Tibial nerve (tissue), 4 donors: ENCODE results near the gene OR10H5. TPM values are rescaled to one million over a fixed set of nuclear protein-coding genes. Genes with fewer than 3 reads are reported as not detected.
"Not testable (repeated sequence)": the region's sequence is repeated elsewhere in the genome, so short reads cannot be mapped to it uniquely, and the experiment has no call there.

Experiments
- DNase-seq, 2 donors: peaks; one replicate each; pipeline ENCODE4 v3.0.0-alpha.2; 2019; ENCODE audit warnings: low spot score in 2 of 2
- H3K27ac ChIP-seq, 4 donors: fragments of 200-600 bp; sonication (generic) in 3 of 4; one replicate each; pipeline ENCODE4 v1.5.1; 2017 to 2019; ENCODE audit warnings: mild to moderate bottlenecking in 1 of 4
- H3K27me3 ChIP-seq, 2 donors: fragments of 200-600 bp; sonication (generic) in 1 of 2; one replicate each; pipeline versions ENCODE4 v1.5.1 to v1.6.0; 2017 to 2019
- H3K36me3 ChIP-seq, 3 donors: fragments of 200-600 bp; sonication (generic); one replicate each; pipeline ENCODE4 v1.5.1; 2018 to 2019
- H3K4me1 ChIP-seq, 4 donors: fragments of 200-600 bp; sonication (generic) in 3 of 4; one replicate each; pipeline ENCODE4 v1.5.1; 2017 to 2019
- H3K4me3 ChIP-seq, 4 donors: fragments of 200-600 bp; sonication (generic) in 3 of 4; one replicate each; pipeline ENCODE4 v1.5.1; 2017 to 2019; ENCODE audit warnings: mild to moderate bottlenecking in 1 of 4, moderate library complexity in 1 of 4
- H3K9me3 ChIP-seq, 4 donors: fragments of 200-600 bp; sonication (generic) in 3 of 4; one replicate each; pipeline ENCODE4 v1.5.1; 2017 to 2019
- EP300 ChIP-seq, 2 donors: sonication (generic); formaldehyde crosslinking; IDR thresholded peaks; one replicate each; pipeline ENCODE4 v1.6.1; 2017; ENCODE audit warnings: antibody characterized with exemption in 2 of 2, mild to moderate bottlenecking in 1 of 2
- POLR2A ChIP-seq, 2 donors: fragments of 450-650 bp; IDR thresholded peaks; one replicate each; pipeline ENCODE4 v1.6.1; 2017; ENCODE audit warnings: antibody characterized with exemption in 2 of 2, mild to moderate bottlenecking in 2 of 2, moderate library complexity in 2 of 2
- WGBS, 2 donors: methylation state at CpG; one replicate each; pipeline ENCODE4 v1.1.5; 2018; 5-methylcytosine and 5-hydroxymethylcytosine counted together
- total RNA-seq, 4 donors: library from RNA; depleted of rRNA; stranded (reverse); fragments of >200 nt; gene quantifications; one replicate each; pipeline ENCODE4 v1.1.0, GENCODE V29; 2016
- TF ChIP-seq, protein P1 (sequence below), 5 experiments: fragments of 200-600 bp in 3 of 5; fragments of 450-650 bp in 2 of 5; sonication (generic) in 3 of 5; IDR thresholded peaks; one replicate each; pipeline ENCODE4 v1.5.1; 2016 to 2019; ENCODE audit warnings: antibody characterized with exemption in 5 of 5, mild to moderate bottlenecking in 3 of 5, moderate library complexity in 2 of 5

Gene OR10H5
- total RNA-seq, 4 donors from 2014 or later, result not detected

DNA sequence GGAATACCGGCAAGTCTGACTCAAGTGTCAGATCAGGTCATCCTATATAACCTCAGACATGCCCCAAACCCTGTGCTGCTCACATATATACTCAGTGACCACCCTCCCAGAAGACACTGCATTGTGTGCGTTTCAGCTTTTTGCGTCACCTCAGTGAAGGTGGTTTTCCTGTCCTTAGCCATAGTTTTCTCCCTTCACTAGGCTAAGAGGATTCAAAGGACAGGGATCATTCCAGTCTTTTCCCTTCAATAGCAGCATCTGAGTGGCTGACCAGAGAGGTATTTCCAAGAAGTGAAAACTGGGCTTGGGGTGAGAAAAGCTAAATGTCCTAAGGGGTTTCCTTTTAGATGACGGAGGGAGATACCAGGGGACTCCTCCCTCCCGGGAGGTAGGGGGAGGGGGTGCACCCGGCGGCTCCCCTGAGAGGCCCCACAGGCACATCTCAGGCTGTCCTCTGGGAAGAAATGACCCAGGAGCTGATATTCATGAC, 40.7 kb downstream of the OR10H5 start:
- H3K27ac ChIP-seq, result no peak overlapping the region
- no peaks in the 10 kb centered on the region for H3K4me1 ChIP-seq
- DNase-seq, result no peak
- WGBS, 2 donors, result 70 to 72% methylated on average over 7 of the region's 7 CpGs
- TF ChIP-seq EP300 (IDR thresholded peaks at IDR 0.05) (no peak), POLR2A (IDR thresholded peaks at IDR 0.05) (no peak)
- TF ChIP-seq, protein P1, sequence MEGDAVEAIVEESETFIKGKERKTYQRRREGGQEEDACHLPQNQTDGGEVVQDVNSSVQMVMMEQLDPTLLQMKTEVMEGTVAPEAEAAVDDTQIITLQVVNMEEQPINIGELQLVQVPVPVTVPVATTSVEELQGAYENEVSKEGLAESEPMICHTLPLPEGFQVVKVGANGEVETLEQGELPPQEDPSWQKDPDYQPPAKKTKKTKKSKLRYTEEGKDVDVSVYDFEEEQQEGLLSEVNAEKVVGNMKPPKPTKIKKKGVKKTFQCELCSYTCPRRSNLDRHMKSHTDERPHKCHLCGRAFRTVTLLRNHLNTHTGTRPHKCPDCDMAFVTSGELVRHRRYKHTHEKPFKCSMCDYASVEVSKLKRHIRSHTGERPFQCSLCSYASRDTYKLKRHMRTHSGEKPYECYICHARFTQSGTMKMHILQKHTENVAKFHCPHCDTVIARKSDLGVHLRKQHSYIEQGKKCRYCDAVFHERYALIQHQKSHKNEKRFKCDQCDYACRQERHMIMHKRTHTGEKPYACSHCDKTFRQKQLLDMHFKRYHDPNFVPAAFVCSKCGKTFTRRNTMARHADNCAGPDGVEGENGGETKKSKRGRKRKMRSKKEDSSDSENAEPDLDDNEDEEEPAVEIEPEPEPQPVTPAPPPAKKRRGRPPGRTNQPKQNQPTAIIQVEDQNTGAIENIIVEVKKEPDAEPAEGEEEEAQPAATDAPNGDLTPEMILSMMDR (IDR thresholded peaks at IDR 0.05), result no peak
- no peak overlapping the region for H3K4me3 ChIP-seq
- peaks cover 0 to 11% of the 10 kb centered on the region in 2 donors for H3K27me3 ChIP-seq
- H3K9me3 ChIP-seq, result no peaks in the 10 kb centered on the region
- no peaks in the 10 kb centered on the region for H3K36me3 ChIP-seq

DNA sequence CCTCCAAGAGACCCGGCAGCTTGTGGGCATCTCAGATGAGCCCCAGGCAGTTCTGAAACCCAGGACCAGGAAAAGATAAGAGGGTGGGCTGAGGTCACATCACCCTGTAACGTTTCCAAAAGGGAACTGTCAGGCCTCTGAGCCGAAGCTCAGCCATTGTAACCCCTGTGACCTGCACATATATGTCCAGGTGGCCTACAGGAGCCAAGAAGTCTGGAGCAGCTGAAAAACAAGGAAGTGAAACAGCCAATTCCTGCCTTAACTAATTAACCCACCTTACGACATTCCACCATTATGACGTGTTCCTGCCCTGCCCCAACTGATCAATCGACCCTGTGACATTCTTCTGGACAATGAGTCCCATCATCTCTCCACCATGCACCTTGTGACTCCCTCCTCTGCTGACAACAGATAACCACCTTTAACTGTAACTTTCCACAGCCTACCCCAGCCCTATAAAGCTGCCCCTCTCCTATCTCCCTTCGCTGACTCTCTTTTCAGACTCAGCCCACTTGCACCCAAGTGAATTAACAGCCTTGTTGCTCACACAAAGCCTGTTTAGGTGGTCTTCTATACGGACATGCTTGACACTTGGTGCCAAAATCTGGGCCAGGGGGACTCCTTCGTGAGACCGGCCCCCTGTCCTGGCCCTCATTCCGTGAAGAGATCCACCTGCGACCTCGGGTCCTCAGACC, 41.3 kb downstream of the OR10H5 start:
- H3K9me3 ChIP-seq, H3K4me1 ChIP-seq, H3K27ac ChIP-seq, H3K4me3 ChIP-seq, DNase-seq, H3K36me3 ChIP-seq: not testable (repeated sequence)
- WGBS, 2 donors, result 54 to 66% methylated on average over 13 of the region's 13 CpGs
- H3K27me3 ChIP-seq, result peaks cover 0 to 11% of the 10 kb centered on the region in 2 donors

GRCh38 chr19:15829306-15829698, 41.8 kb downstream of the OR10H5 start:
- TF ChIP-seq EP300 (IDR thresholded peaks at IDR 0.05) (no peak), POLR2A (IDR thresholded peaks at IDR 0.05) (no peak)
- TF ChIP-seq, protein P1 (IDR thresholded peaks at IDR 0.05), result no peak
- Histone ChIP-seq H3K4me3 (no peak overlapping the region), H3K4me1 (no peaks in the 10 kb centered on the region), H3K36me3 (no peaks in the 10 kb centered on the region), H3K27me3 (peaks cover 0 to 11% of the 10 kb centered on the region in 2 donors), H3K27ac (no peak overlapping the region), H3K9me3 (no peaks in the 10 kb centered on the region)
- DNase-seq, result no peak
- WGBS, 2 donors, result 91% methylated on average over 10 of the region's 10 CpGs

- no peak for DNase-seq
- Histone ChIP-seq H3K9me3 (no peaks in the 10 kb centered on the region), H3K27me3 (peaks cover 0 to 11% of the 10 kb centered on the region in 2 donors), H3K36me3 (no peaks in the 10 kb centered on the region), H3K4me3 (no peak overlapping the region), H3K27ac (no peak overlapping the region), H3K4me1 (no peaks in the 10 kb centered on the region)
- 80 to 91% methylated on average over 8 of the region's 8 CpGs for WGBS, 2 donors
- TF ChIP-seq EP300 (IDR thresholded peaks at IDR 0.05) (no peak), POLR2A (IDR thresholded peaks at IDR 0.05) (no peak)
- TF ChIP-seq, protein P1 (IDR thresholded peaks at IDR 0.05), result no peak
Observed at GRCh38 chr19:15829786-15830185, 42.3 kb downstream of the OR10H5 start.

DNA sequence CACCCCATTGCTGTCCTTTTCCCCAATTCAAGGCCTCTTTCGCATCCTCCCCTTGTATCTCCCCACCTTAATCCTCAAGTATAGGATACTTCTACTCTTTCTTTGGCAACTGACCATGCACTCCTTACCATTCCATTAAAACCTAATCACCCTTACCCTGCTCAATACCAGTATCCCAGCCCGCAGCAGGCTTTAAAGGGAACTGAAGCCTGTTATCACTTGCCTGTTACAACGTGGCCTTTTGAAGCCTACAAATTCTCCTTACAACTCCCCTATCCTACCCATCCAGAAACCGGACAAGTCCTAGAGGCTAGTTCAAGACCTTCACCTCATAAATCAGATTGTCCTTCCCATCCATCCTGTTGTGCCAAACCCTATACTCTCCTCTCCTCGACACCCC, 44.2 kb downstream of the OR10H5 start:
- no peaks in the 10 kb centered on the region for H3K9me3 ChIP-seq
- H3K4me1 ChIP-seq, result peaks cover 0 to 8% (median 3%) of the 10 kb centered on the region in 4 donors
- TF ChIP-seq, protein P1 (IDR thresholded peaks at IDR 0.05), result no peak
- no peak for TF ChIP-seq POLR2A (IDR thresholded peaks at IDR 0.05)
- TF ChIP-seq EP300 (IDR thresholded peaks at IDR 0.05), result no peak
- no peaks in the 10 kb centered on the region for H3K36me3 ChIP-seq
- DNase-seq, result no peak
- H3K27ac ChIP-seq, result no peak overlapping the region
- H3K4me3 ChIP-seq, result no peak overlapping the region
- WGBS, 2 donors, result 83 to 85% methylated on average over 5 of the region's 5 CpGs
- H3K27me3 ChIP-seq, result peaks cover 0 to 11% of the 10 kb centered on the region in 2 donors

DNA sequence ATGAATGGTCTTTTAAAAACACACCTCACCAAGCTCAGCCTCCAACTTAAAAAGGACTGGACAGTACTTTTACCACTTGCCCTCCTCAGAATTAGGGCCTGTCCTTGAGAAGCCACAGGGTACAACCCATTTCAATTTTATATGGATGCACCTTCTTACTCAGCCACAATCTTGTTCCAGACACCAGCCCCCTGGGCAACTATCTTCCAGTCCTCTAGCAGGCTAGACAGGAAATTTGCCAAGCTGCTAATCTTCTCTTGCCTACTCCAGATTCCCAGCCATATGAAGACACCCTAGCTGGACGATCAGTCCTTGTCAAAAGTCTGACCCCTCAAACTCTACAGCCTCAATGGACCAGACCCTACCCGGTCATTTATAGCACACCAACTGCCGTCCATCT, 46.8 kb downstream of the OR10H5 start:
- 97 to 100% methylated on average over 3 of the region's 3 CpGs for WGBS, 2 donors
- not testable (repeated sequence) for H3K27me3 ChIP-seq, H3K4me3 ChIP-seq, H3K36me3 ChIP-seq, DNase-seq, H3K9me3 ChIP-seq, H3K27ac ChIP-seq
- H3K4me1 ChIP-seq, result peaks cover 0 to 13% (median 3%) of the 10 kb centered on the region in 4 donors

- Histone ChIP-seq H3K4me1 (peaks cover 0 to 13% (median 3%) of the 10 kb centered on the region in 4 donors), H3K27ac (peak overlapping the region; percentile 99 to 100 (median 100)), H3K4me3 (peak overlapping the region; percentile 88 to 96 (median 90))
- not testable (repeated sequence) for H3K27me3 ChIP-seq, H3K36me3 ChIP-seq, DNase-seq, H3K9me3 ChIP-seq
- WGBS, 2 donors, result 41 to 46% methylated on average over 11 of the region's 11 CpGs
Observed at GRCh38 chr19:15835565-15836329, 48.3 kb downstream of the OR10H5 start.
